GM19035 (cell line): ENCODE data around the gene ZHX3.
"Not testable (repeated sequence)": the region's sequence is repeated elsewhere in the genome, so short reads cannot be mapped to it uniquely, and the experiment has no call there.

ENCODE experiments used
- ATAC-seq: cut with Tn5 transposase; IDR thresholded peaks from one replicate; pipeline ENCODE4 v1.9.1; 2021; ENCODE audit not compliant: unreplicated experiment

Gene ZHX3

GRCh38 chr20:41261260-41261659 is 56.3 kb downstream of the ZHX3 start:
- no peak for ATAC-seq

- ATAC-seq = no peak
These were observed 56.8 kb downstream of the ZHX3 start for GRCh38 chr20:41260734-41261220.

- ATAC-seq = no peak
These were observed 58.2 kb downstream of the ZHX3 start for GRCh38 chr20:41259309-41259708.

- no peak for ATAC-seq
These were observed 59.1 kb downstream of the ZHX3 start for GRCh38 chr20:41258474-41258873.

- ATAC-seq = no peak
These were observed 61.0 kb downstream of the ZHX3 start for GRCh38 chr20:41256516-41256915.

GRCh38 chr20:41255655-41256054 is 61.9 kb downstream of the ZHX3 start:
- ATAC-seq = no peak

GRCh38 chr20:41249411-41250281 is 67.9 kb downstream of the ZHX3 start:
- no peak for ATAC-seq

- ATAC-seq = no peak
These were observed 69.0 kb downstream of the ZHX3 start for GRCh38 chr20:41248368-41249024.

GRCh38 chr20:41247523-41248367 is 69.8 kb downstream of the ZHX3 start:
- no peak for ATAC-seq

- ATAC-seq = no peak
These were observed 72.3 kb downstream of the ZHX3 start for GRCh38 chr20:41245086-41245707.

GRCh38 chr20:41242807-41243206 is 74.7 kb downstream of the ZHX3 start:
- ATAC-seq = no peak

- no peak for ATAC-seq
These were observed 75.2 kb downstream of the ZHX3 start for GRCh38 chr20:41242352-41242751.

GRCh38 chr20:41237233-41237632 is 80.3 kb downstream of the ZHX3 start:
- ATAC-seq = not testable (repeated sequence)

- ATAC-seq = not testable (repeated sequence)
These were observed 80.7 kb downstream of the ZHX3 start for GRCh38 chr20:41236818-41237217.

GRCh38 chr20:41234546-41234945 is 83.0 kb downstream of the ZHX3 start:
- no peak for ATAC-seq

GRCh38 chr20:41234041-41234440 is 83.5 kb downstream of the ZHX3 start:
- no peak for ATAC-seq

- ATAC-seq = no peak
These were observed 84.3 kb downstream of the ZHX3 start for GRCh38 chr20:41232973-41233926.

GRCh38 chr20:41231136-41231535 is 86.4 kb downstream of the ZHX3 start:
- ATAC-seq = no peak

- ATAC-seq = no peak
These were observed 87.4 kb downstream of the ZHX3 start for GRCh38 chr20:41230136-41230535.

- ATAC-seq = no peak
These were observed 88.3 kb downstream of the ZHX3 start for GRCh38 chr20:41229259-41229658.
